Brain pericyte (primary cell): ENCODE measurements around the gene TRAPPC14.
"Not testable (repeated sequence)": the region's sequence is repeated elsewhere in the genome, so short reads cannot be mapped to it uniquely, and the experiment has no call there.

Source experiments
- DNase-seq: peaks from one replicate; pipeline ENCODE4 v3.0.0-alpha.2; 2012; ENCODE audit warnings: low read depth, low spot score

The TRAPPC14 gene

DNA sequence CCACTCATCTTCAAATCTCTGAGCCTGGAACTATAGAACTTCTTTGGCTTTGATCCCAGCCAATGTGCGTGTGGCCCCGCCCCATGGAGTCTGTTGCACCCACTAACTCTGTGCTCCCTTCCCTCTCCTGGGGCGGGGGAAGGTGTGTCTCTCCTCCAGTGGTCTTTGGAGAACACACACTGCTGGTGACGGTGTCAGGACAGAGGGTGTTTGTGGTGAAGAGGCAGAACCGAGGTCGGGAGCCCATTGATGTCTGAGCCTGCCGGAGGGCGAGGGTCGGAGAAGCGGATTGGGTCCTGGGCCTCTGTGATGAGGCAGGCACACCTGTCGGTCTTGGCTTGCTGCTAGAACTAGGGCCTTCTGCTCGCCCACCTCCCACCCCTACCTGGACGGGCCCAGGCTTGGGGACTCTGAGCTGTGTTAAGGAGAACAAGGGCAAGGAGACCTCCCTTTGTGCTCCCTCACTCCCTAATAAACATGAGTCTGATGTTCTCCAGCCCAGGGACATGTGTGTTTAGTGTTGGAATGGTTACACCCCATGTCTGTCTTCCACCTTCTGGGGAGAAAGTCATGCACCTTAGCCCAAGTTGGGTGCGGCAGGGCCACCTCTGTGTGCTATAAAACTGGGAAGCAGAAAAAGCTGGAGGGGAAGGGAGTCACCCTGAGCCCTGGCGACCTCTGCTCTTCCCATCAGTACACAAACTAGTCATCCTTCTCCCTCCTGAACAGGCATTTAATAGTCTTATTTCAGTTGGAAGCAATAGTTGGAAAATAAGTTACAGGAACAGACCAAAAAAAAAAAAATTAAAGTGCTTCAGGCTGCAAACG lies 4.6 kb downstream of the TRAPPC14 start:
- no peak for DNase-seq

DNA sequence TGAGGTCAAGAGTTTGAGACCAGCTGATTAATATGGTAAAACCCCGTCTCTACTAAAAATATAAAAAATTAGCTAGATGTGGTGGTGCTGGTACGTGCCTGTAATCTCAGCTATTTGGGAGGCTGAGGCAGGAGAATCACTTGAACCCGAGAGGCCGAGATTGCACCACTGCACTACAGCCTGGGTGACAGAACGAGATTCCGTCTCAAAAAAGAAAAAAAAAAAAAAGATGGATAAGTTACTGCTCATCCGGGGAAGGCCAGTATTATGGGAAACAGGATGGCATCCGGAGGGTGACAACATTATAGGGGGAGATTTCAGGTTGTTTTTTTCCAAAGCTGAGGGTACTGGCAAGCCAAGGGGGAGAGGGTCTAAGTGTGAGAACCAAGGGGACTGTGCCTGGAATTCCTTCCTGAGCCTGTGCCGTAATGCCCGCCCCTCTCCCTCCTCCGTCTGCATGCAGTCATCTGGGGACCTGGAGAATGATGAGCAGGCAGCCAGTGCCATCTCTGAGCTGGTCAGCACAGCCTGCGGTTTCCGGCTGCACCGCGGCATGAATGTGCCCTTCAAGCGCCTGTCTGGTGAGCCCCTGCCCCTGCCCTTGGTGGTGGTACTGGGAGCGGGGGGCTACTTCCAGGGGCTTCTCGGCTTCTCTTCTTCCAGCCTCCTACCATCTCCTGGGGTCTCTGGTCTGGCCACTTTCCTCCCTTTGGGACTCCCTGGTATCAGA lies 5.4 kb downstream of the TRAPPC14 start:
- no peak for DNase-seq

DNA sequence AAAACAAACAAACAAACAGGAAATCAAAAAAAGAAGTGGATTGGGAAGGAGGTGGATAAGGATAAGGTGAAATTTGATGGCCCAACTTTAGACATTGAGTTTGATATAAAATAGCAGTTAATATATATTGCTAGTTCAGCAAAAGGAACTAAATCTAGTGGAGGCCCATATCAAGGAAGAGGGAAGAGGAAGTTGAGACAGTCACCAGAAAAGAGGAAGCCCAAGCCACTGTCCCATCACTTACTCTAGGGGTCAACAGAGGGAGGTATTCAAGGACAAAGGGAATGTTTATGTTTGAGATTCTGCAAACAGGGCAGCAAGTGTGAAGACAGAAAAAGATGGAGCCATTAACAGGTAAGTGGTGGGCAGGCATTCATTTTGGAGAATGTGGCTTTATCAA lies 6.1 kb downstream of the TRAPPC14 start:
- no peak for DNase-seq

DNA sequence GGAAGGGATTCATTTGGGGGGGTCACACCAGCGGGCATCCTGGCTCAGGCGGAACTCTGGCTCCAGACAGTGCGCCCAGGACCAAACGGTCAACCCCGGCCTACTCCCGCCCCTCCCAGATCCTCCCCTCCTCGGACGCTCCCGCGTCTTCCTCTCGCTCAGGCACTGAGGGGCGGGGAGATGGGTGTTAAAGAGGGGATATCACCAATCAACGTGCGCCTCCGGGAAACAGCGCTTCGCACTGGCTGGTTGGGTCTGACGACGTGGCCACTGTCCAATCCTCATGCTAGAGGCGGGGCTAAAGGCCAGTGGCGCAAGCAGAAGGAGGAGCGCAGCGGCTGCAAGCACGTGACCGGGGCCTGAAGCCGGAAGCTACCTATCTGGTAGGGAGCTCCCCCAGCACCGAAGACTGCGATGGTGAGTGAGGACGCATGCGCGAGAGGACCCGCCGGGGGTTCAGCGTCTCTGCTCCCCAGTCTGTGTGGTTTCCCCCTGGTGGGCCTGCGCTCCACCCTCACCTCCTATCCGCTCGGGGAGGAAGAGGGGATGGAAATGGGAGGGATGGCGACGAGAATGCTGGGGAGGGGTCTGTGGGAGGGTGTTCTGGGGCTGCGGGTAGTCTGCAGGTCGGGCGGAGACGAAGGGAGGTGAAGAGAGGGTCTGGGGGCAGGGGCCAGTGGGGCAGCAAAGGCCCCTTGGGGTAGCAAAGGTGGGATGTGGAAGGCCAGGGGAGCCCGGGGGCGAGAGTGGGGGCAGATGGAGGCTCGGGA lies 9.8 kb downstream of the TRAPPC14 start, which contains the start of gene LAMTOR4:
LAMTOR4 (plus strand) TSS at position 360 of the 770 bp plus-strand sequence; CDS start at position 415, 55 bp downstream.
- peak; percentile 97 for DNase-seq

DNA sequence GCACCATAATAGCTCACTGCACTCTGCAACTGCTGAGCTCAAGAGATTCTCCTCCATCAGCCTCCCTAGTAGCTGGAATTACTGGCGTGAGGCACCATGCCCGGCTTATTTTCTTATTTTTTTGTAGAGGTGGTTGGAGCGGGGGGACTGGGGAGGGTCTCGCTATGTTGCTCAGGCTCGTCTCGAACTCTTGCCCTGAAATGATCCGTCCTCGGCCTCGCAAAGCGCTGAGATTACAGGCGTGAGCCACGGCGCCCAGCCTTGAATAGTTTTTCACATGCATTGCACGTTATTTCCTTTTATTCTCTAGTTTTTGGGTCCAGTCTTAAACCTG lies 10.3 kb downstream of the TRAPPC14 start:
- DNase-seq: no peak

DNA sequence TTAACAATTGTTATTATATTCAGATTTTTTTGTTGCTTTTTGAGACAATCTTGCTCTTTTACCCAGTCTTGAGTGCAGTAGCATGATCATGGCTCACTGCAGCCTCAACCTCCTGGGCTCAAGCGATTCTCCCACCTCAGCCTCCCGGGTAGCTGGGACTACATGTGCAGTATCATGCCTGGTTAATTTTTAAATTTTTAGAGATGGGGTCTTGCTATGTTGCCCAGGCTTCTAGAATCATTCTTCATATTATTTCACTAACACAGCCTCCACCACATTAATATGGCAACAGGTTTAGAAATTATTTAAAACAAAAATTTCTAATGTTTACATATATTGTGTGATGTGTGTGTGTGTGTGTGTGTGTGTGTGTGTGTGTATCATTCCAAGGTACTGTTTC lies 11.2 kb downstream of the TRAPPC14 start:
- no peak for DNase-seq

DNA sequence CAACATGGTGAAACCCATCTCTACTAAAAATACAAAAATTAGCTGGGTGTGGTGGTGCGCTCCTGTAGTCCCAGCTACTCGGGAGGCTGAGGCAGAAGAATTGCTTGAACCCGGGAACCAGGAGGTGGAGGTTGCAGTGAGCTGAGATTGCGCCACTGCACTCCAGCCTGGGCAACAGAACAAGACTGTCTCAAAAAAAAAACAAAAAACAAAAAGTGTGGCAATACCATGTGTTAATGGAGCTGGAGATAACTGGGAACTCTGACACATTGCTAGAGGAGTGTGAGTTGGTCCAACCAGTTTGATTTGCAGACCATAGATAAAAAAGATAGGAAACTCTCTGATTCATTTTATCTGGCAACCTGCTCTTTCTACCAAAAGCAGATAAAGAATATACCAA lies 12.2 kb downstream of the TRAPPC14 start:
- not testable (repeated sequence) for DNase-seq

DNA sequence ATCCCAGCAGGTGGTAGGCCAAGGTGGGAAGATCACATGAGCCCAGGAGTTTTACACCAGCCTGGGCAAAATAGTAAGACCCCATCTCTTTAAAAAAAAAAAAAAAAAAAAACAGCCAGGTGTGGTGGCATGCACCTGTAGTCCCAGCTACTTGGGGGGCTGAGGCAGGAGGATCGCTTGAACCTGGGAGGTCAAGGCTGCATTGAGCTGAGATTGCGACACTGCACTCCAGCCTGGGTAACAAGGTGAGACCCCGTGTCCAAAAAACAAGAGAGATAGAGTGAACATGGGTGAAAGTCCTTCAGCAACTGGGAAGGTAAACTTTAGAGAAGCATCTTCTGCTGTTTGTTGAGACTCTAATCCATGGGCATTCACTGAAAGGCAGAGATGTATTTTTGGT lies 16.1 kb downstream of the TRAPPC14 start:
- DNase-seq: no peak

DNA sequence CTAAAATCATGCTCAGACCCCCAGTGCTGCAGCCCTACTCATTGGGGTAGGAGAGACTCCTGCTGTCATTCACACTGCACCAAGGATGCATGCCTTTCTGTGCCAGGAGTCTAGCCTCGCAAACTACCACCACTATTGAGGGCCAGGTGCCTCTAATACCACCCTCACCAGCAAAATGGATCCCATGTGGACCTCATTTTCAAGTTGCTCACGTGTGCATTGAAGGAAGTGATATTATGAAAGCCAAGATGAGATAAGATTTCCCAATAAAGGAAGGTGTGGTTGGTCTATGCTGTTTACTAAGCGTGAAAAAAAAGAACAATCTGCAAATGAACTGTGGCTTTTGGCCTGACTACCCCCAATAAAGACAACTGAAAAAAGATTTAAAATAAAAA lies 17.0 kb downstream of the TRAPPC14 start:
- no peak for DNase-seq

DNA sequence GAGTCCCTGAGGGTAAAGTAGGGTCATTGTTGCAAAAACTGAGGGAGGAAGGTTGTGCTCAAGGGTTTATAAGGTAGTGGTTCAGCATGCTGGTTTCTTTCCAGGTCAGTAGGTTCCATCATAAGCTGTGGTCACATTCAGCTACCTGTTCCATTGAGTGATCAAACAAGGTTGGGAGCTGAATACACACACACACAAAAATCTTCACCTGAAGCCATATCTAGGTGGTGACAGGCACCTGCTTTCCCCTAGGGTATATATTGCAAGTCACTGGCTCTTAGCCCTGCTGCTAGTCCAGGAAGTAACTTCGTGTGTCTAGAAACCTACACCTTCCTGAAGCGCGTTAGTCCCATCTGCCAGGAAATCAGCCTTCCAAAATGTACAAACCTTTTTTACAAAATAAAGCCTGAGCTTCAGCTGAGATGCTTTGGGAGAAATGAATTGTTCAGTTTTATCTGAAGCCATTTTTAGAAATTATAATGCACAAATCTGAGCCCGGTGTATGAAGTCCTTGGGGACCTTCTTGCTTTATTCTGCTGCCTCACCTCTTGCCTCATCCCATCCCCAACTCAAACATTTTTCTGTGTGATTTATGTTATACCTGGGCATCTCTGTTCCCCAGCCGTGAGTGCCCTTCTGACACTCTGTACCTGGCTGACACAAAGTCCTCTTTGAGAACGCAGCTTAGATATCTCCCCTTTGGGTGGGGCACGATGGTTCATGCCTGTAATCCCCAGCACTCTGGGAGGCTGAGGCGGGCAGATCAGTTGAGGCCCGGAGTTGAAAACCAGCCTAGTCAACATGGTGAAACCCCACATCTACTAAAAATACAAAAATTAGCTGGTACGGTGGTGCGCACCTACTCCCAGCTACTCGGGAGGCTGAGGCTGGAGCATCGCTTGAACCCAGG lies 20.4 kb downstream of the TRAPPC14 start:
- DNase-seq: no peak

DNA sequence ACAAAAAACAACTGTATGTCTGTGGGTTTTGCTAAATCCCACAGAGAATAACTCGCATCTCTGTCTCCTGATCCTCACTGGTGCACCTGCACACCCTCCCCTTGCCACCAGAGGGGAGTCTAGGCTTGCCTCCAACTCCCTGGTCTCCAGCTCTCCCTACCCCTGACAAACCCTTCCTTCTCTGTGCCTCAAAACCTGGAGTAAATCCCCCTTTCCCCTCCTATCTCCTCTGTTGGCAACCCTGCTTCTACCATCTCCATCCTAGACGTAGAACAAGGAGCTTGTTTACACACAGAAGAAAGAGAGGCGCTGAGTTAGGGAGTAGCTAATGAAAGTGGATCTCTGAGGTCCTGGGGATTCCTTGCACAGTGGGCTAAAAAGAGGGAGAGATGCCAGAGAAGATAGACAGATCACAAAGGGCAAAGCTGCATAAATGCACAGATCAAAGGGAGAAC lies 25.8 kb downstream of the TRAPPC14 start:
- no peak for DNase-seq

DNA sequence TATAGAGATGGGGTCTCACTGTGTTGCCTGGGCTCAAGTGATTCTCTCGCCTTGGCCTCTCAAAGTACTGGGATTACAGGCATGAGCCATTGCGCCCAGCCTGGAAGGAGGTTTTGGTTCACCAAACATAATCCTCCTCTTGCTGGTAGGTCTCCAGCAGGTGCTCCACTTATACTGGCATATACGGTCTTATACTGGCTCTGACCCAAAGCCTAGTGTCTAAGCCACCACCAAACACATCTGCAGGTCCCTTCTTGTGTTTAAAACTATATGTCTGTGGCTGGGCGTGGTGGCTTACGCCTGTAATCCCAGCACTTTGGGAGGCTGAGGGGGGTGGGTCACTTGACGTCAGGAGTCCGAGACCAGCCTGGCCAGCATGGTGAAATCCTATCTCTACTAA lies 26.4 kb downstream of the TRAPPC14 start:
- DNase-seq: no peak

DNA sequence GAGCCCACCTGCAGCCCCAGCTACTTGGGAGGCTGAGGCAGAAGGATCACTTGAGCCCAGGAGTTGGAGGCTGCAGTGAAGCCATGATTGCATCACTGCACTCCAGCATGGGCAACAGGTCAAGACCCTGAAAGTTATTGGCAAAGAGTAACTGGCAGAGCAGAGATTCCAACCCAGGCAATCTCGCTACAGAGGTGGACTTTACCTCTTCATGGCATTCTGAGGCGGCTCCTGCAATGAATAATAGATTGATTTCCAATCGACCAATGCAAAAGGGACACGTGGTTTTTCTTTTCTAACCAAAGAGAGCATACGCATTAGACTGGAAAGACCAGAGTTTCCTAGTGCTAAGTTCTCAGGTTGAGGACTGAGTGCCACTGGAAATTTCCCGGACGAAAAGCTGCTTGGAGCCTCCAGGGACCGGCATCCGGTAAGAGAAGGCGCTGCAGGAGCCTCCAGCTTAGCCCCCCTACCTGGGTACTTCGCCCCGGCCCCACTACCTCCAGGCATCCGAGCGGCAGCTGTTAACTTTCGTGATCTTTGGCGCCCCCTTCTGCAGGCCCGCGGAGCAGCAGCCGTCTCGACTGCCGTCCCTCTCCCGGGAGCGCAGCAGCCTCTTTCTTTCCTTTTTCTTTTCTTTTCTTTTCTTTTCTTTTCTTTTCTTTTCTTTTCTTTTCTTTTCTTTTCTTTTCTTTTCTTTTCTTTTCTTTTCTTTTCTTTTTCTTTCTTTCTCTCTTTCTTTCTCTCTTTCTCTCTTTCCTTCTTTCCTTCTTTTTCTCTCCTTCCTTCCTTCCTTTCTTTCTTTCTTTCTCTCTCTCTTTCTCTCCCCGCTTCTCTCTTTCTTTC lies 27.7 kb downstream of the TRAPPC14 start:
- no peak for DNase-seq

DNA sequence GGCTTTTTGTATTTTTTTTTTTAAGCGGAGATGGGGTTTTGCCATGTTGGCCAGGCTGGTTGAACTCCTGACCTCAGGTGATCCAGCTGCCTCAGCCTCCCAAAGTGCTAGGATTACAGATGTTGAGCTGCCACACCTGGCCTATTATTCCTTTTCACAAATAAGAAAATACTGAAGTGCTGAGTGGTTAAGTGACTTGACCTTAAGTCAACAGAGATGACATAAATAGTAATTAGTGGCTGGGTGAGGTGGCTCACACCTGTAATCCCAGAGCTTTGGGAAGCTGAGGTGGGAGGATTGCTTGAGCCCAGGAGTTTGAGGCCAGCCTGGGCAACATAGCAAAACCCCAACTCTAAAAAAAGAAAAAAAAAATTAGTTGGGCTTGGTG lies 28.3 kb downstream of the TRAPPC14 start:
- not testable (repeated sequence) for DNase-seq

DNA sequence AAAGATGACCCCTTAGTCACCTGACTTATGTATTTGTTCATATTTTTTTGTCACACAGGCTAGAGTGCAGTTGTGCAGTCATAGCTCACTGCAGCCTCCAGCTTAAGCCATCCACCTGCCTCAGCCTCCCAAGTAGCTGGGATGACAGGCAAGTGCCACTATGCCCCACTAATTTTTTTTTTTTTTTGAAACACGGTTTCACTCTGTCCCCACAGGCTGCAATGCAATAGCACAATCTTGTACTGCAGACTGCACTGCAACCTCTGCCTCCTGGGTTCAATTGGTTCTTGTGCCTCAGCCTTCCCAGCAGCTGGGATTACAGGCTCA lies 29.9 kb downstream of the TRAPPC14 start:
- DNase-seq: no peak

DNA sequence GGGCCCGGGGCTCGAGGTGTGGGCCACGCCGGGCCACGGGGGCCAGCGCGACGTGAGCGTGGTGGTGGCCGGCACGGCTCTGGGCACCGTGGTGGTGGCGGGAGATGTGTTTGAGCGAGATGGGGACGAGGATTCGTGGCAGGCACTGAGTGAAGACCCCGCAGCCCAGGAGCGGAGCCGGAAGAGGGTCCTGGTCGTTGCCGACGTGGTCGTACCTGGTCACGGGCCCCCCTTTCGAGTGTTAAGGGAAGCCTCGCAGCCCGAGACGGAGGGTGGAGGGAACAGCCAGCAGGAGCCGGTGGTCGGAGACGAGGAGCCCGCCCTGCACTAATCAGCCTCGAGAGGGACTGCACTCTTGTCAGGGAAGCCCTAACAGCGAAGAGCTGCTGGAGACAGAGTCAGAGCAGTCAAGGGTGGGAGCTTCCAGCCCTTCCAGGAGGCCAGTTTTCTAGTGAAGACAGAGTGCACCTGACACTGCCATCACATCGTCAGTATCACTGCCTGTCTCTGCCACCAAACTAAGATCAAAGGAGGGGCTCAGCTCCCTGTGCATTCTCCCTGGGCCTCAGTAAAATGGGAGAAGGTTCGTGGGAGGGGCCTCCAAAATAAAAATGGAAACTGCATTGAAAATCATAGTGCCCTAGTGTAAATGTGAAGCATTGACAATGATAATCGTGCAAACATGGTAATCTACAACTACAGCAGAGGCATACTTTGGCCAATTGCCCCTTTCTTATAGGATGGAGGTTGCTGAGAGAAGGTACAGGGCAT lies 30.5 kb downstream of the TRAPPC14 start:
- DNase-seq: no peak

DNA sequence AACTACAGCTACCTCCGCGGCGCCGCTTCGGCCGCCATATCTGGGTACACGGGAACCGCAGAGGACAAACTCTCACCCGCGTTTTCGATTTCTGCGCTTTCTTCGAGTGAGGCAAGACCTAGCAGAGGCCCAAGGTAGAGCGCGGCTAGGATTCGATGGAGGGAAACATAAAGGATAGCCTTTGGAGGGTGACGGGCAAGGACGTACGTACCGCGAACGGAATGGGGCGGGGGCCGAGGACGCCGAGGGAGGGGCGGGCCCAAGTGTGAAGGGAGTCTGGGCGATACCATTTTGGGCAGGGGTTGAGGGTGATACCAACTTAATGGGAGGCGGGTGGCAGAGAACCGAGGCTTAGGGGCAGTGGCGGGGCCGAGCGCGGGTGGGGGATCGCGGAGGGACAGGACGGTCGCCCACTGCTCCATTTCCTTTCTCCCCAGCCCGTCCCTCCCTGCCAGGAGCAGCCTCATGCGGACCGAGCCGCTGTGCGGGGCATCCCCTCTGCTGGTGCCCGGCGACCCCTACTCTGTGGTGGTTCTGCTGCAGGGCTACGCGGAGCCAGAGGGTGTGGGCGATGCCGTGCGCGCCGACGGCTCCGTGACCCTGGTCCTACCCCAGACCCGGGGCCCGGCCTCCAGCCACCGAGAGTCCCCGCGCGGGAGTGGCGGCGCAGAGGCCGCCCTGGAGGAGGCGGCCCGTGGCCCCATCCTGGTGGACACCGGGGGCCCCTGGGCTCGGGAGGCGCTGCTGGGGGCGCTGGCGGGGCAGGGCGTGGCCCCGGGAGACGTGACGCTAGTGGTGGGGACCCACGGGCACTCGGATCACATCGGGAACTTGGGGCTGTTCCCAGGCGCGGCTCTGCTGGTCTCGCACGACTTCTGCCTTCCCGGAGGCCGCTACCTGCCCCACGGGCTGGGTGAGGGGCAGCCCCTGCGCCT lies 31.3 kb downstream of the TRAPPC14 start, which contains the start of gene MBLAC1:
MBLAC1 (plus strand) TSS at position 37 of the 935 bp plus-strand sequence; CDS start at position 466, 429 bp downstream.
- DNase-seq: peak; percentile 75

DNA sequence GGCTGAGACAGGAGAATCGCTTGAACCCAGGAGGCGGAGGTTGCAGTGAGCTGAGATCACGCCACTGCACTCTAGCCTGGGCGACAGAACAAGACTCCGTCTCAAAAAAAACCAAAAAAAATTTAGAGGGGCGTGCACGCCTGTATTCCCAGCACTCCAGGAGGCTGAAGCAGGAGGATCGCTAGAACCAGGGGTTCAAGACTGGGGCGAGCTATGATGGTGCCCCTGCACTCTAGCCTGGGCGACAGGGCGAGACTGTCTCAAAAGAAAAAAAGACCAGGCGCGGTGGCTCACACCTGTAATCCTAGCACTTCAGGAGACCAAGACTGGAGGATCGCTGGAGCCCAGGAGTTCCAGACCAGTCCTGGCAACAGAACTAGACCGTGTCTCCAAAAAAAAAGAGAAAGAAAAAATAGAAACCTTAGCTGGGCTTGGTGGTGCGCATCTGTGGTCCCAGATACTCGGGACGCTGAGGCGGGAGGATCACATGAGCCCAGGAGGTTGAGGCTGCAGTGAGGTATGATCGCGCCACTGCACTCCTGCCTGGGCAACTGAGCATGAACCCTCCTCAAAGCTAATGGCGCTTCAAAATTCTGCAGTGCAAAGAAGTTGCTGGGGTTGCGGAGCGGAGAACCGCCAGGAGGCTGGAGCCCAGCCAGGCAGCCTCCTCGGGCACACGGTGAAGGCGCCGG lies 32.1 kb downstream of the TRAPPC14 start:
- no peak for DNase-seq
